K562 (cell line): ENCODE results near the gene USP46. TPM values are rescaled to one million over a fixed set of nuclear protein-coding genes. Genes with fewer than 3 reads are reported as not detected.

Source experiments
- ATAC-seq: fragments of 200-7000 bp; cut with Tn5 transposase; 3 replicates; pipeline ENCODE4 v1.9.1; 2020; ENCODE audit warnings: moderate library complexity
- BruUV-seq: library from RNA; stranded (reverse); fragments of 400-500 nt; replicated peaks from 2 replicates; lab custom pipeline; 2021; lab: Mats Ljungman, UMichigan
- CTCF ChIA-PET: fragments of 300-600 bp; formaldehyde crosslinking; extraction: SDS; loops from one replicate; lab custom pipeline; 2021; ENCODE audit warnings: low intra/inter-chr PET ratio; lab: Yijun Ruan, JAX
- POLR2A ChIA-PET: fragments of 300-600, 350-650 bp; sonication (Branson Sonifier 250); formaldehyde crosslinking; extraction: SDS; loops from one replicate; lab custom pipeline; 2021; ENCODE audit warnings: antibody characterized with exemption, inconsistent platforms; lab: Yijun Ruan, JAX
- DNase-seq, 4 experiments: peaks; one replicate each; pipeline versions ENCODE4 v3.0.0 to v3.0.0-alpha.2; 2011 to 2018; ENCODE audit warnings: low spot score in 3 of 4, mixed read lengths in 3 of 4; ENCODE audit errors: extremely low read depth in 1 of 4
- FAIRE-seq: peaks from 2 replicates; lab custom pipeline; 2011; peaks lifted over from hg19 to GRCh38; lab: Jason Lieb, UNC
- H2AFZ ChIP-seq: 2 replicates; pipeline ENCODE4 v1.6.0; 2011; ENCODE audit warnings: low read depth, low read length, control low read depth, inconsistent platforms
- H3K27ac ChIP-seq: fragments of 200-600 bp; 3 replicates; pipeline ENCODE4 v1.8.0; 2011; ENCODE audit warnings: low read depth, mild to moderate bottlenecking, control low read depth, inconsistent platforms, low read length, moderate library complexity, mixed read lengths; ENCODE audit errors: extremely low read depth
- H3K27me3 ChIP-seq, 2 experiments: fragments of 300-600 bp in 1 of 2; 2 replicates in 1 of 2; 3 replicates in 1 of 2; pipeline versions ENCODE4 v1.6.0 to v1.8.0; 2011; ENCODE audit warnings: inconsistent platforms in 2 of 2, low read length in 2 of 2, mild to moderate bottlenecking in 1 of 2, mixed read lengths in 1 of 2, moderate library complexity in 1 of 2; ENCODE audit not compliant: control insufficient read depth in 2 of 2, insufficient read depth in 2 of 2
- H3K36me3 ChIP-seq: fragments of 300-600 bp; 3 replicates; pipeline ENCODE4 v1.8.0; 2011; ENCODE audit warnings: mild to moderate bottlenecking, low read length, inconsistent platforms; ENCODE audit not compliant: control insufficient read depth, insufficient read depth
- H3K4me1 ChIP-seq, 2 experiments: fragments of 200-600 bp in 1 of 2; replicated peaks in 1 of 2; 2 replicates in 1 of 2; 3 replicates in 1 of 2; pipeline versions ENCODE4 v1.5.1 to v1.8.0; 2011; ENCODE audit warnings: inconsistent platforms in 2 of 2, low read length in 2 of 2, mild to moderate bottlenecking in 1 of 2, mixed read lengths in 1 of 2, moderate library complexity in 1 of 2; ENCODE audit not compliant: control insufficient read depth in 2 of 2, insufficient read depth in 2 of 2
- H3K4me2 ChIP-seq: 2 replicates; pipeline ENCODE4 v1.6.1; 2011; ENCODE audit warnings: low read length, control low read depth, inconsistent platforms, mixed read lengths; ENCODE audit not compliant: insufficient read depth
- H3K4me3 ChIP-seq: fragments of 200-600 bp; sonication (generic), shearing (Covaris generic); 2 replicates; pipeline ENCODE4 v1.5.1; 2016; ENCODE audit warnings: control low read depth, inconsistent platforms
- H3K79me2 ChIP-seq: fragments of 200-600 bp; 3 replicates; pipeline ENCODE4 v1.8.0; 2011; ENCODE audit warnings: low read length, inconsistent platforms; ENCODE audit not compliant: control insufficient read depth, insufficient read depth
- H3K9ac ChIP-seq, 2 experiments: 2 replicates each; pipeline versions ENCODE4 v1.6.0 to v1.6.1; 2011; ENCODE audit warnings: low read depth in 2 of 2, low read length in 2 of 2, control low read depth in 1 of 2, inconsistent platforms in 1 of 2, mild to moderate bottlenecking in 1 of 2, mixed read lengths in 1 of 2; ENCODE audit not compliant: insufficient read depth in 1 of 2
- H3K9me1 ChIP-seq: one replicate; pipeline ENCODE4 v1.6.0; 2011; ENCODE audit warnings: inconsistent platforms, mild to moderate bottlenecking, low read length, moderate library complexity; ENCODE audit not compliant: control insufficient read depth, insufficient read depth
- H3K9me3 ChIP-seq: replicated peaks from 2 replicates; pipeline ENCODE4 v1.5.1; 2011; ENCODE audit warnings: low read depth, low read length, inconsistent platforms; ENCODE audit not compliant: control insufficient read depth, insufficient read depth
- H4K20me1 ChIP-seq: replicated peaks from 2 replicates; pipeline ENCODE4 v1.6.1; 2011; ENCODE audit warnings: low read length, inconsistent platforms, mixed read lengths; ENCODE audit not compliant: control insufficient read depth, insufficient read depth
- AFF4 ChIP-seq: sonication (generic); formaldehyde crosslinking; IDR thresholded peaks from 2 replicates; pipeline ENCODE4 v1.8.0; 2023; ENCODE audit warnings: mild to moderate bottlenecking, missing genetic modification reagents
- OTX1 ChIP-seq: fragments of 450-650 bp; formaldehyde crosslinking; IDR thresholded peaks from 2 replicates; pipeline ENCODE4 v1.4.0; 2022; ENCODE audit warnings: mild to moderate bottlenecking
- SRF ChIP-seq, 2 experiments: fragments of 250-450, 450-650 bp in 1 of 2; sonication (Bioruptor Pico) in 1 of 2; sonication (generic) in 1 of 2; formaldehyde crosslinking; IDR thresholded peaks; 2 replicates each; pipeline versions ENCODE4 v1.5.0 to v1.5.1; 2020 to 2022; ENCODE audit warnings: mild to moderate bottlenecking in 1 of 2, missing genetic modification reagents in 1 of 2
- WGBS: fragments of 100-300 bp; shearing (Covaris generic); methylation state at CpG from one replicate; pipeline ENCODE4 v1.1.6; 2016; ENCODE audit warnings: low coverage, mixed read lengths; ENCODE audit not compliant: insufficient coverage; ENCODE audit errors: missing lambda C conversion rate; 5-methylcytosine and 5-hydroxymethylcytosine counted together
- in situ Hi-C: fragments of 300-500 bp; cut with MboI; formaldehyde crosslinking; loops from 4 replicates; pipeline ENCODE4 v1.15.0; 2018; ENCODE audit warnings: inconsistent platforms, mixed read lengths
- intact Hi-C: fragments of 100-400 bp; cut with micrococcal nuclease; formaldehyde crosslinking; loops from 2 replicates; pipeline ENCODE4 v1.14.2; 2022
- polyA plus RNA-seq, 8 experiments: library from polyadenylated mRNA; depleted of rRNA in 4 of 8; stranded (reverse) in 5 of 8; unstranded in 3 of 8; fragments of >200 nt; fragmentation: Nextera tagmentation in 2 of 8; fragmentation: Illumina TruSeq in 1 of 8; extraction: Ambion mirVana in 2 of 8; extraction: Trizol in 1 of 8; gene quantifications; 2 replicates each; pipeline versions ENCODE4 v1.2.1 to v1.2.3, GENCODE V29; 2011 to 2014; ENCODE audit warnings: inconsistent platforms in 1 of 8, missing spikeins in 1 of 8
- total RNA-seq, 7 experiments: library from RNA; depleted of rRNA in 6 of 7; stranded (reverse); fragments of >200 nt in 6 of 7; fragmentation: Illumina TruSeq in 2 of 7; extraction: Trizol in 2 of 7; gene quantifications; 2 replicates each; pipeline versions ENCODE4 v1.2.1 to v1.2.3, GENCODE V29; 2011 to 2021; ENCODE audit warnings: low replicate concordance in 1 of 7
- TF ChIP-seq, protein P1 (sequence below): fragments of 150-350 bp; conservative IDR thresholded peaks from 2 replicates; pipeline ENCODE4 v1.6.1; 2014; ENCODE audit warnings: low read length

Gene USP46
- total and polyA plus RNA-seq, 9 of the 15 experiments (the other 6 are each of a cell fraction or from before 2014, with no cell fraction given), result 3.0 to 11.7 (median 8.4) TPM

DNA sequence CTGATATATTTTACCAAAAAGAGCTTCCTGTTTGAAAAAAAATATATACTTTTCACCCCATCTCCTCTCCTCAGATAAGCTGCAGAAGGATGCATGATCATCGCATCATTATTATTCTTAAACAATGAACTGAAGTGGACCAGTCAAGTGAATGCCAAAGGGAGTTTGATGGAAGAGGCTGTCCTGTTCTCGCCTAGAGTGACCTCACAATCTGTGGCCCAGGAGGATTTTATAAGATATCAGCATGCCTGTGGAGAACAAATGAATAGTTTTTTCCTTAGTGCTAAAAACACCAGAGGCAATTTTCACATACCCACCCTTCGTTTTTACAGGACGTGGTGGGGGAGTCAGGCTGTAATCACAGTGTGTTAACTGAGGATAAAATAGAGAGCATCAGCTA, 112.7 kb downstream of the USP46 start:
- DNase-seq, result no peak
- H3K9me1 ChIP-seq, result no peaks in the 10 kb centered on the region
- in situ Hi-C loops (loop anchor here (5.0 to 10.0 kb wide), 2 partner anchors 118 to 436 kb away; no protein-coding TSS in a partner anchor), intact Hi-C loops (loop anchor here (2.0 to 10.0 kb wide), 3 partner anchors 121 to 436 kb away; no protein-coding TSS in a partner anchor)
- ChIA-PET POLR2A (no interaction called here), CTCF (interaction anchor here (4.3 kb wide), 1 partner anchor 437 kb away, joined by 58 read pairs; no protein-coding TSS in a partner anchor)
- H3K9ac ChIP-seq, result no peak overlapping the region
- H4K20me1 ChIP-seq, result no peaks in the 10 kb centered on the region
- no peaks in the 10 kb centered on the region; a peak in 1 of 5 replicates for H3K4me1 ChIP-seq
- H3K27me3 ChIP-seq, result peaks cover 2 to 4% of the 10 kb centered on the region in 2 experiments; a peak in 1 of 5 replicates
- ATAC-seq, result no peak
- TF ChIP-seq, protein P1, sequence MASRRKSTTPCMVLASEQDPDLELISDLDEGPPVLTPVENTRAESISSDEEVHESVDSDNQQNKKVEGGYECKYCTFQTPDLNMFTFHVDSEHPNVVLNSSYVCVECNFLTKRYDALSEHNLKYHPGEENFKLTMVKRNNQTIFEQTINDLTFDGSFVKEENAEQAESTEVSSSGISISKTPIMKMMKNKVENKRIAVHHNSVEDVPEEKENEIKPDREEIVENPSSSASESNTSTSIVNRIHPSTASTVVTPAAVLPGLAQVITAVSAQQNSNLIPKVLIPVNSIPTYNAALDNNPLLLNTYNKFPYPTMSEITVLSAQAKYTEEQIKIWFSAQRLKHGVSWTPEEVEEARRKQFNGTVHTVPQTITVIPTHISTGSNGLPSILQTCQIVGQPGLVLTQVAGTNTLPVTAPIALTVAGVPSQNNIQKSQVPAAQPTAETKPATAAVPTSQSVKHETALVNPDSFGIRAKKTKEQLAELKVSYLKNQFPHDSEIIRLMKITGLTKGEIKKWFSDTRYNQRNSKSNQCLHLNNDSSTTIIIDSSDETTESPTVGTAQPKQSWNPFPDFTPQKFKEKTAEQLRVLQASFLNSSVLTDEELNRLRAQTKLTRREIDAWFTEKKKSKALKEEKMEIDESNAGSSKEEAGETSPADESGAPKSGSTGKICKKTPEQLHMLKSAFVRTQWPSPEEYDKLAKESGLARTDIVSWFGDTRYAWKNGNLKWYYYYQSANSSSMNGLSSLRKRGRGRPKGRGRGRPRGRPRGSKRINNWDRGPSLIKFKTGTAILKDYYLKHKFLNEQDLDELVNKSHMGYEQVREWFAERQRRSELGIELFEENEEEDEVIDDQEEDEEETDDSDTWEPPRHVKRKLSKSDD, result no peak
- TF ChIP-seq AFF4 (CRISPR knock-in tag), result no peak
- TF ChIP-seq SRF (CRISPR knock-in tag; IDR thresholded peaks at IDR 0.05), result no peak
- TF ChIP-seq OTX1 (CRISPR knock-in tag), result no peak
- no peak overlapping the region for H3K4me2 ChIP-seq
- no peak for FAIRE-seq
- no peaks in the 10 kb centered on the region for H3K36me3 ChIP-seq
- no peak overlapping the region for H2AFZ ChIP-seq
- BruUV-seq, result no TSS peak
- H3K4me3 ChIP-seq, result no peak overlapping the region
- 6% methylated on average over 4 of the region's 4 CpGs for WGBS
- H3K79me2 ChIP-seq, result no peaks in the 10 kb centered on the region
- H3K27ac ChIP-seq, result no peak overlapping the region
- H3K9me3 ChIP-seq, result no peaks in the 10 kb centered on the region
